NCI-H1105 treated with DMSO at 0.1 percent for 48 hours (cell line): Measurements from ENCODE around the gene RAB18.
A peak's percentile ranks its signal among the peaks of the same experiment; 100 is the strongest.
"Not testable (repeated sequence)": the region's sequence is repeated elsewhere in the genome, so short reads cannot be mapped to it uniquely, and the experiment has no call there.

Source experiments
- DNase-seq: peaks from one replicate; lab custom pipeline; 2025; lab: John Stamatoyannopoulos, UW

The RAB18 gene

DNA sequence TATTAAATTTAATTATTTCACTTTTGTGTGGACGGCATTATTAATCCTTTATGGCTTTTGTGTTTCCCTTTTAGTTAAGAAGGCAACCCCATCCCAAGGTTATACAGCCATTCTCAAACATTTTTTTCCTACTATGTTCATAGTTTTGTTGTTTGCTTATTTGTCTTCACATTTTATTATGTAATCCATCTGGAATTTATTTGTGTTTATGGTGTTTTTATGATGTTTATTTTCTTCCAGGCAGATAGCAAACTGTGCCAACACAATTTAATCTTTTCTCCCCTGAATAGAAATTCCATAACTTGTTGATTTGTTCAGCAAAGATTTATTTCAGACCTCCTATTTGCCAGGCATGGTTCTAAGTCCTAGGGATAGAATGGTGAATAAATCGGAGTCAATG, 42.9 kb downstream of the RAB18 start:
- DNase-seq, result no peak

DNA sequence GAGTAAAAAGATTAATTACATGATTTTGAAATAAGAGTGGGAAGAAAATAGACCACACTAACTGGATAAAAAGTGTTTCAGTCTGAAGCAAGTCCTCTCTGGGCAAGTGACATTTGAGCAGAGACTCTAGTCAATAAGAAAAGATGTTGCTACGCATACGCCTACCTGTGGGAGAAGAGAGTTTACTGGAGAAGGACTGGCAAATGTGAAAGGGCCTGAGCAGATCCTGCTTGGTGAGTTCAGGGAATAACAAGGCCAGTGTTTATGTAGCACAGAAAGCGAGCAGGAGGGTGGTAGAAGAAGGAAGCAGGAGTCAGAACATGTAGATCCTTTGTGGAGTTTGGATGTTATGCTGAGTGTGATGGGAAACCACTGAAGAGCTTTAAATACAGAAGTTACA, 43.4 kb downstream of the RAB18 start:
- no peak for DNase-seq

DNA sequence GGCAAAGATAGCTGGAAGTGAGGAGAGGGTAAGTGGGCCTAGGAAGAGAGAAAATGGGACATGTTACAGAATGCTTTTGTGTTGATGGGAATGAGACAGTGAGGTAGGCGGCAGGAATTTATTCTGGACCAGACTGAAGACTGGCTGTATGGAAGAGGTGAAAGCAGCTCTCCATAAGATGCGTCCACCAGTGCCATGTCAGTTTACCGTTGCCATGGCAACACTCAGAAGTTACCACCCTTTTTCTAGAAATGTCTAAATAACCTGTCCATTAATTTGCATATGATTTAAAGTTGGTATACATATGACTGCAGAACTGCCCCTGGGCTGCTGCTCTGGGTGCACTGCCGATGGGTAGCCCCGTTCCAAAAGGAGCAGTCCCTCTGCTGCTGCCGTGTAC, 46.7 kb downstream of the RAB18 start:
- DNase-seq, result no peak

DNA sequence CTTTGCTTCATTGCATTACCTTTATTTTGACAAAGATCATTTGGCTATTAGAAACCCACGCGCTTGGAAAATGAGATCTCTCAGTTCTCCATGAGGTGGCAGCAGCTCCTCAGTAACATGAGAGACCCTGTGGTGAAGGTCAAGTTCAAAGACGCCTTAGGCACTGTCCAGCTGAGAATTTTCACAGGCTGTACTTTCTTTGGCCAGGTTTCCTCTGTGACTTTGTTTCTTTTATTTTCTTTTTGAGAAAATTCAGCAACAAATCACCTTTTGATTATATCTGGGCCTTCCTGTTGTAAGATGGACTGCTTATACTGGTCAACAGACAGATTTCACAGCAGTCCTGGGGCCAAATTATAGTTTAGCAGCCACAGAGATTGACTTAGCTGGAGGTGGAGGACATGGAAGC, 54.5 kb downstream of the RAB18 start:
- peak; percentile 5 for DNase-seq

DNA sequence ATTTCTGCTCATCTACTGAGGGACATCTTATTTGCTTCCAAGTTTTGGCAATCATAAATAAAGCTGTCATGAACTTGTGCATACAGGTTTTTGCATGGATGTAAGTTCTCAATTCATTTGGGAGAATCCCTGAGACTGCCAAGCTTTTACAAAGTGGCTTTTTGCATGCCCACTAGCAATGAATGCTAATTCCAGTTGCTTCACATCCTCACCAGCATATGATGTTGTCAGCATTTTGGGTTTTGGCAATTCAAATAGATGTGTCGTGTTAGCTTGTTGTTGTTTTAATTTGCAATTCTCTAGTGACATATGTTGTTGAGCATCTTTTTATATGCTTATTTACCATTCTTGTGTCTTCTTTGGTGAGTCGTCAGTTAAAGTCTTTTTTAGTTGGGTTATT, 57.2 kb downstream of the RAB18 start:
- no peak for DNase-seq

DNA sequence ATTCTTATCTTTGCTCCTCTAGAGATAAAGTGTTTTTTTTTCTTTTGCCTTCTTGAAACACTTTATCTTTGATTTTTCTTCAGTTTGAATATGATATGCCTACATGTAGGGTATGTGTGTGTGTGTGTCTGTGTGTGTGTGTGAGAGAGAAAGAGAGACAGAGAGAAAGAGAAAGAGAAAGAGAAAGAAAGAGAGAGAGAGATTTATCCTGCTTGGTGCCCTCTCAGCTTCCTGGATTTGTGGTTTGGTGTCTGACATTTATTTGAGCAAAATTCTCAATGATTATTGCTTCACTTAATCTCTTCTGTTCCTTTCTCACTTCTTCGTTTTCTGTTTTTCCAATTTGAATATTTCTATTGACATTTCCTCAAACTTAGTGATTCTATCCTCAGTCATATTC, 60.3 kb downstream of the RAB18 start:
- no peak for DNase-seq

- DNase-seq, result no peak
These were observed 60.8 kb downstream of the RAB18 start for GRCh38 chr10:27564880-27565279.

DNA sequence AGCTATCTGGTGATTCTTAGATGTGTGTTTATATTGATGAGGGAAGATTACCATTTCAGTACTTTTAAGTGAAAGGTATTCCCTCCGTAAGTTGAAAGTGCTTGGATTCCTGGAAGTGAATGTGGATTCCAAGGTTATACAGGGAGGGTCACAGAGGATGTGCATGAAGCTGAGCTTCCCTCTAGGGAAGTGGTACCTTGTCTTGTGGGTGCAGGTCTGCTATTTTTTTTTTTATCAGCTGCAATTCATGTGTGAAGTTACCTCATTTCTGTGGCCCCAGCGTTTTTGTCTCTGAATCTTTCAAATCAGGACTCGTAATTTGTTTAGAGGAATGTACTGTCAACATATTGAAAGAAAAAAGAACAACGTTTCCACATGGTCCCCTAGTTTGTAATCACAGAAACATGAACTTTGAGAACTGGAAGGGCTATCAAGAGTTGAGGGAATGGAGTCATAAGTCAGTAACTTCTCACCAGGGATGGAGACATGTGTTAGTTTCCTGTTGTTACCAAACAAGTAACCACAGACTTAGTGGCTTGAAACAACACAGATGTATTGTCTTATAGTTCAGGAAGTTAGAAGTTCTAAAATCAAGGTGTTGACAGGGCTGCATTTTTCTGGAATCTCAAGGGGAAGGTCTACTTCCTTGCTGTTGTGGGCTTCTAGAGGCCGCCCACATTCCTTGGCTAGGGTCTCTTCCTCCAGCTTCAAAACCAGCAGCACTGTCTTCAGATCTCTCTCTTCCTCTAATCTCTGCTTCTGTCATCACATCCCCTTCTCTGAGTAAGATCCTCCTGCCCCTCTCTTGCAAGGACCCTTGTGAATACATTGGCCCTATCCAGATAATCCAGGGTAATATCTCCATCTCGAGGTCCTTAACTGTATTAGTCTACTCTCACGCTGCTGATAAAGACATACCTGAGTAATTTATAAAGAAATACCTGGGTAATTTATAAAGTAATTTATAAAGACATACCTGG, 64.4 kb downstream of the RAB18 start:
- no peak for DNase-seq

- no peak for DNase-seq
These were observed 65.8 kb downstream of the RAB18 start for GRCh38 chr10:27569946-27570345.

DNA sequence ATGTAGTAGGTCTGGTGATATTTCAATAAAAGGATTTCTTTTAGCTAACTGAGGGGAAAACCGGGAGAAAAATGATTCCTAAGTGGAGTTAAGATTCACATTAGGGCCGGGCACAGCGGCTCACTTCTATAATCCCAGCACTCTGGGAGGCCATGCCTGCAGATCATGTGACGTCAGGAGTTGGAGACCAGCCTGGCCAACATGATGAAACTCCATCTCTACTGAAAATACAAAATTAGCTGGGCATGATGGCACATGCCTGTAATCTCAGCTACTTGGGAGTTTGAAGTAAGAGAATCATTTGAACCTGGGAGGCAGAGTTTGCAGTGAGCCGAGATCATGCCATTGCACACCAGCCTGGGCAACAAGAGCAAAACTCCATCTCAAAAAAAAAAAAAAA, 72.9 kb downstream of the RAB18 start:
- not testable (repeated sequence) for DNase-seq

DNA sequence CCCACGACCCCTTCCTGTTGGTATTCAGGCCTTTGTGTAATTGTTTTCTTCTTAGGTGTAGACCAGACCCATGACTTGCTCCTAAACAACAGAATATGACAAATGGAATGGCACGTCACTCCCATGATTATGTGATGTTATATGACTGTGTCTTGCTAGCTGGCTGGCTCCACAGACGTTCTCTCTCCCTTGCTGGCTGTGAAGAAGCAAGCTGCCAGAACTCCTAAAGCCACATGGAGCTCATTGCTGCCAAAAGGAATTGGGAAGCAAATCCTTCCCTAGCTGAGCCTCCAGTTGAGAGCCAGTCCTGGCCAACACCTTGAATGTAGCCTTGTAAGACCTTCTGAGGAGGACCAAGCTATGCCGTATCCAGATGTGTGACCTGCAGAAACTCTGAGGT, 74.2 kb downstream of the RAB18 start:
- no peak for DNase-seq

- DNase-seq, result no peak
These were observed 77.1 kb downstream of the RAB18 start for GRCh38 chr10:27581225-27581624.

GRCh38 chr10:27584302-27584701, 80.2 kb downstream of the RAB18 start:
- DNase-seq, result no peak
